Endothelial cell of umbilical vein (primary cell): ENCODE measurements around the gene IL22RA1. TPM values are rescaled to one million over a fixed set of nuclear protein-coding genes. Genes with fewer than 3 reads are reported as not detected.

Source experiments
- BruUV-seq: library from RNA; stranded (reverse); fragments of 400-500 nt; replicated peaks from 2 replicates; lab custom pipeline; 2021; lab: Mats Ljungman, UMichigan
- CTCF ChIA-PET: fragments of 300-600, 350-600 bp; sonication (Branson Sonifier 250); formaldehyde crosslinking; loops from one replicate; lab custom pipeline; 2021; ENCODE audit warnings: antibody characterized with exemption, inconsistent platforms; lab: Charles Lee
- POLR2A ChIA-PET: fragments of 300-600, 350-600 bp; sonication (Branson Sonifier 250); formaldehyde crosslinking; loops from one replicate; lab custom pipeline; 2021; ENCODE audit warnings: antibody characterized with exemption, inconsistent platforms; lab: Charles Lee
- DNase-seq: peaks from one replicate; pipeline ENCODE4 v3.0.0-alpha.2; 2011; ENCODE audit warnings: low read depth, low spot score
- FAIRE-seq: peaks from 2 replicates; lab custom pipeline; 2011; peaks lifted over from hg19 to GRCh38; lab: Jason Lieb, UNC
- H2AFZ ChIP-seq: 2 replicates; pipeline ENCODE4 v1.6.0; 2012; ENCODE audit warnings: low read depth, low read length, control low read depth, inconsistent platforms
- H3K27ac ChIP-seq: 2 replicates; pipeline ENCODE4 v1.5.1; 2011; ENCODE audit warnings: low read depth, mild to moderate bottlenecking, control low read depth, low read length, moderate library complexity; ENCODE audit not compliant: insufficient read depth
- H3K27me3 ChIP-seq, 2 experiments: 2 replicates each; pipeline versions ENCODE4 v1.6.0 to v1.6.1; 2011; ENCODE audit warnings: low read length in 2 of 2, mixed read lengths in 1 of 2; ENCODE audit not compliant: control insufficient read depth in 2 of 2, insufficient read depth in 2 of 2
- H3K36me3 ChIP-seq, 2 experiments: 2 replicates in 1 of 2; 3 replicates in 1 of 2; pipeline ENCODE4 v1.5.1; 2011; ENCODE audit warnings: low read length in 2 of 2, mild to moderate bottlenecking in 1 of 2, moderate library complexity in 1 of 2; ENCODE audit not compliant: control insufficient read depth in 2 of 2, insufficient read depth in 2 of 2; ENCODE audit errors: extremely low read depth in 1 of 2
- H3K4me1 ChIP-seq: 3 replicates; pipeline ENCODE4 v1.5.1; 2011; ENCODE audit warnings: mild to moderate bottlenecking, low read length; ENCODE audit not compliant: control insufficient read depth, insufficient read depth; ENCODE audit errors: extremely low read depth
- H3K4me2 ChIP-seq: 2 replicates; pipeline ENCODE4 v1.6.1; 2011; ENCODE audit warnings: low read length, control low read depth, mixed read lengths; ENCODE audit not compliant: insufficient read depth
- H3K4me3 ChIP-seq, 3 experiments: fragments of 200-600 bp in 1 of 3; sonication (generic), shearing (Covaris generic) in 1 of 3; replicated peaks in 1 of 3; 2 replicates each; pipeline ENCODE4 v1.5.1; 2011 to 2016; ENCODE audit warnings: control low read depth in 3 of 3, low read length in 3 of 3, mild to moderate bottlenecking in 2 of 3, inconsistent platforms in 1 of 3, low read depth in 1 of 3, moderate library complexity in 1 of 3; ENCODE audit not compliant: insufficient read depth in 1 of 3
- H3K79me2 ChIP-seq: 2 replicates; pipeline ENCODE4 v1.6.0; 2012; ENCODE audit warnings: low read length, inconsistent platforms; ENCODE audit not compliant: control insufficient read depth, insufficient read depth
- H3K9ac ChIP-seq: replicated peaks from 2 replicates; pipeline ENCODE3; 2011; ENCODE audit warnings: low read length, control low read depth; ENCODE audit not compliant: insufficient read depth; ENCODE audit errors: extremely low read depth
- H3K9me1 ChIP-seq: replicated peaks from 3 replicates; pipeline ENCODE4 v1.6.0; 2011; ENCODE audit warnings: mild to moderate bottlenecking, low read length; ENCODE audit not compliant: control insufficient read depth, insufficient read depth; ENCODE audit errors: extremely low read depth
- H3K9me3 ChIP-seq: replicated peaks from 2 replicates; pipeline ENCODE4 v1.5.1; 2012; ENCODE audit warnings: low read length, inconsistent platforms; ENCODE audit not compliant: control insufficient read depth, insufficient read depth
- H4K20me1 ChIP-seq: replicated peaks from 2 replicates; pipeline ENCODE3; 2011; ENCODE audit warnings: mild to moderate bottlenecking, low read length; ENCODE audit not compliant: control insufficient read depth, insufficient read depth; ENCODE audit errors: extremely low read depth
- FOS ChIP-seq: IDR thresholded peaks from 2 replicates; pipeline ENCODE4 v1.6.1; 2011; ENCODE audit warnings: mild to moderate bottlenecking, low read length, moderate library complexity, borderline replicate concordance; ENCODE audit not compliant: insufficient read depth
- GATA2 ChIP-seq: IDR thresholded peaks from 2 replicates; pipeline ENCODE4 v1.7.0; 2011; ENCODE audit warnings: low read depth, mild to moderate bottlenecking, moderate library complexity, mixed read lengths, low read length; ENCODE audit not compliant: insufficient read length, insufficient read depth
- JUN ChIP-seq: IDR thresholded peaks from 2 replicates; pipeline ENCODE4 v1.6.1; 2011; ENCODE audit warnings: borderline replicate concordance, low read depth; ENCODE audit not compliant: insufficient read length, insufficient read depth
- MYC ChIP-seq: IDR thresholded peaks from one replicate; pipeline ENCODE4 v1.6.1; 2011; ENCODE audit warnings: mild to moderate bottlenecking, low read depth, low read length
- POLR2A ChIP-seq: IDR thresholded peaks from 2 replicates; pipeline ENCODE4 v1.6.1; 2012; ENCODE audit warnings: low read depth, mild to moderate bottlenecking, control low read depth, low read length
- POLR2AphosphoS5 ChIP-seq: IDR thresholded peaks from 2 replicates; pipeline ENCODE4 v1.6.1; 2012; ENCODE audit warnings: low read depth, mild to moderate bottlenecking, control low read depth, low read length, moderate library complexity; ENCODE audit not compliant: insufficient read depth
- dilution Hi-C: fragments of 300-500 bp; cut with MboI; formaldehyde crosslinking; loops from one replicate; pipeline ENCODE4 v1.15.0; 2019; ENCODE audit warnings: low sequenced_read_pairs; ENCODE audit not compliant: extremely low pct_ligation_motif_present
- intact Hi-C: fragments of 100-400 bp; cut with micrococcal nuclease; formaldehyde crosslinking; loops from one replicate; pipeline ENCODE4 v1.10.0; 2022
- polyA plus RNA-seq, 4 experiments: library from polyadenylated mRNA; depleted of rRNA in 3 of 4; stranded (reverse) in 3 of 4; unstranded in 1 of 4; fragments of >200 nt; gene quantifications; 2 replicates each; pipeline versions ENCODE4 v1.2.1 to v1.2.3, GENCODE V29; 2011 to 2012; ENCODE audit warnings: missing spikeins in 1 of 4
- total RNA-seq: library from RNA; stranded (reverse); gene quantifications from 2 replicates; pipeline ENCODE4 v1.2.3, GENCODE V29; 2021
- TF ChIP-seq, protein P1 (sequence below): IDR thresholded peaks from 2 replicates; pipeline ENCODE4 v1.6.1; 2011; ENCODE audit not compliant: insufficient read depth, insufficient read length

Gene IL22RA1
- total and polyA plus RNA-seq, 2 donors (not counting 3 experiments of a cell fraction or from before 2014, with no cell fraction given) = not detected

- Histone ChIP-seq H3K27me3 (peaks cover 0 to 2% of the 10 kb centered on the region in 2 experiments), H3K9me3 (no peaks in the 10 kb centered on the region), H4K20me1 (no peaks in the 10 kb centered on the region), H3K79me2 (no peaks in the 10 kb centered on the region), H3K36me3 (no peaks in the 10 kb centered on the region), H3K4me3 (no peak overlapping the region), H3K9ac (no peak overlapping the region), H2AFZ (no peak overlapping the region), H3K9me1 (no peaks in the 10 kb centered on the region), H3K27ac (no peak overlapping the region), H3K4me2 (no peak overlapping the region), H3K4me1 (no peaks in the 10 kb centered on the region)
- ChIA-PET POLR2A (no interaction called here), CTCF (no interaction called here)
- DNase-seq (no peak), FAIRE-seq (no peak)
- dilution Hi-C loops (no loop called here), intact Hi-C loops (no loop called here)
- BruUV-seq = no TSS peak
- TF ChIP-seq MYC (no peak), JUN (no peak), GATA2 (no peak), POLR2AphosphoS5 (no peak), POLR2A (no peak), FOS (no peak)
- TF ChIP-seq, protein P1, sequence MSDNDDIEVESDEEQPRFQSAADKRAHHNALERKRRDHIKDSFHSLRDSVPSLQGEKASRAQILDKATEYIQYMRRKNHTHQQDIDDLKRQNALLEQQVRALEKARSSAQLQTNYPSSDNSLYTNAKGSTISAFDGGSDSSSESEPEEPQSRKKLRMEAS = no peak
These were observed 58.9 kb downstream of the IL22RA1 start for GRCh38 chr1:24084050-24084449.

- Histone ChIP-seq H3K4me2 (no peak overlapping the region), H3K36me3 (no peaks in the 10 kb centered on the region), H3K27ac (no peak overlapping the region), H3K9me1 (no peaks in the 10 kb centered on the region), H4K20me1 (no peaks in the 10 kb centered on the region), H3K9ac (no peak overlapping the region), H3K27me3 (peaks cover 0 to 2% of the 10 kb centered on the region in 2 experiments), H3K79me2 (no peaks in the 10 kb centered on the region), H3K9me3 (no peaks in the 10 kb centered on the region), H3K4me3 (no peak overlapping the region), H3K4me1 (no peaks in the 10 kb centered on the region), H2AFZ (no peak overlapping the region)
- dilution Hi-C loops = no loop called here
- DNase-seq = no peak
- BruUV-seq = no TSS peak
- POLR2A ChIA-PET = no interaction called here
- FAIRE-seq = no peak
- intact Hi-C loops = no loop called here
- TF ChIP-seq JUN (no peak), MYC (no peak), POLR2A (no peak)
- CTCF ChIA-PET = interaction anchor here (1.0 to 1.4 kb wide), 3 partner anchors 68 to 166 kb away, joined by 3 to 4 read pairs (median 3); no protein-coding TSS in a partner anchor
These were observed 60.6 kb downstream of the IL22RA1 start for GRCh38 chr1:24082372-24082771.
